T-helper 2 cell treated with Interferon-gamma antibody and Interleukin-4, amounts not matched to agents 5 μg/mL and 100 μg/mL, for 36 hours (primary cell): ENCODE results near the gene DNAH1.

Experiments
- DNase-seq: peaks from one replicate; pipeline ENCODE4 v3.0.0; 2021; ENCODE audit warnings: low spot score
- H3K27ac Mint-ChIP-seq: one replicate; pipeline ENCODE4 v1.8.0; 2021; ENCODE audit warnings: mild to moderate bottlenecking, mixed read lengths
- H3K27me3 Mint-ChIP-seq: one replicate; pipeline ENCODE4 v1.8.0; 2021; ENCODE audit warnings: low read depth, mixed read lengths
- H3K36me3 Mint-ChIP-seq: one replicate; pipeline ENCODE4 v1.8.0; 2021; ENCODE audit warnings: low read depth, mixed read lengths
- H3K4me1 Mint-ChIP-seq: one replicate; pipeline ENCODE4 v1.8.0; 2021; ENCODE audit warnings: low read depth, mixed read lengths
- H3K4me3 Mint-ChIP-seq: one replicate; pipeline ENCODE4 v1.8.0; 2022; ENCODE audit warnings: mild to moderate bottlenecking, moderate library complexity, mixed read lengths
- H3K9me3 Mint-ChIP-seq: one replicate; pipeline ENCODE4 v1.8.0; 2021; ENCODE audit warnings: mixed read lengths

Gene DNAH1

DNA sequence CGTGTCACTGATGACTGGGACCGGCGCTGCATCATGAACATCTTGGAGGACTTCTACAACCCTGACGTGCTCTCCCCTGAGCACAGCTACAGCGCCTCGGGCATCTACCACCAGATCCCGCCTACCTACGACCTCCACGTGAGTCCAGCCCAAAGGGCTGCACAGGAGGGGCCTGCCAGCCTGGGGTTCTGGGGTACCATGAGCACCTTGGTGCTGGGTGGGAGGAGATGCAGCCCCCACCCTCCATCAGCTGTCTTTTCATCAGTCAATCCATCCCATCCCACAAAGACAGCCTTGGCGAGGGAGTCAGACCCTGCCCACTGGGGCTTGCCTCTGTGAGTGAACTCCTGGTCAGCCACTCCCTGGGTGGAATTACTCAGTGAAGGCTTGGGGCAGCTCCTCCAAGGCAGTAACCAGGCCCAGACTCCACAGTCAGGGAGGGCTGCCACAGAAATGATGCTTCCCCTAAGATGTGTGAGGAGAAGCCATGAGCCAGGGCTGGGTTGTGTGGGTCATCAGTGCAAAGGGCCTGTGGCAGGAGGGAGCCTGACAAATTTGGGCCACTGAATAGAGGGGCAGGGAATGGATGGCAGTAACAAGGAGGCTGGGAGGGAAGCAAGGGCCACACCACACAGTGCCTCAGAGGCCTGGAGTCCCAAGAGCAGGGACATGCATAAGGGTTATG is 80.9 kb downstream of the DNAH1 start:
- no peaks in the 10 kb centered on the region for H3K4me1 Mint-ChIP-seq
- no peaks in the 10 kb centered on the region for H3K9me3 Mint-ChIP-seq
- H3K27me3 Mint-ChIP-seq, result no peaks in the 10 kb centered on the region
- H3K27ac Mint-ChIP-seq, result no peak overlapping the region
- H3K4me3 Mint-ChIP-seq, result no peak overlapping the region
- DNase-seq, result no peak
- H3K36me3 Mint-ChIP-seq, result peaks cover 14% of the 10 kb centered on the region

DNA sequence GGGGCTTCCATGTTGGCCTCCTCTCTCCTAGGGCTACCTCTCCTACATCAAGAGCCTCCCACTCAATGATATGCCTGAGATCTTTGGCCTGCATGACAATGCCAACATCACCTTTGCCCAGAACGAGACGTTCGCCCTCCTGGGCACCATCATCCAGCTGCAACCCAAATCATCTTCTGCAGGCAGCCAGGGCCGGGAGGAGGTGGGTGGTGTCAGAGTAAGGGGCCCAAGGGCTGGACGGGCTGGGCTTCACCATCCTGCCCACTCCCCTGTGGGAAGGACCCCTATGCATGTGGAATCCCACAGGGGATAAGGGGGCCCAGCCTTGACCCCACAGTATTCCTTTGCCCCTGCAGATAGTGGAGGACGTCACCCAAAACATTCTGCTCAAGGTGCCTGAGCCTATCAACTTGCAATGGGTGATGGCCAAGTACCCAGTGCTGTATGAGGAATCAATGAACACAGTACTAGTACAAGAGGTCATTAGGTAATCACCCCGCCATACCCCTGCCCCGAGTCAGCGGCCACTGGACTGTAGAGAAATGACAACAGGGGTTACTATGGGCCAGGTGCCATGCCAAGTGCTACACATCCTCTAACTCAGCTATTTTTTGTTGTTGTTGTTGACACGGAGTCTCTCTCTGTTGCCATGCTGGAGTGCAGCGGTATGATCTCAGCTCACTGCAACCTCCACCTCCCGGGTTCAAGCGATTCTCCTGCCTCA is 81.7 kb downstream of the DNAH1 start:
- H3K9me3 Mint-ChIP-seq, result no peaks in the 10 kb centered on the region
- peaks cover 17% of the 10 kb centered on the region for H3K36me3 Mint-ChIP-seq
- H3K27me3 Mint-ChIP-seq, result no peaks in the 10 kb centered on the region
- H3K4me1 Mint-ChIP-seq, result no peaks in the 10 kb centered on the region
- H3K4me3 Mint-ChIP-seq, result no peak overlapping the region
- no peak for DNase-seq
- no peak overlapping the region for H3K27ac Mint-ChIP-seq

DNA sequence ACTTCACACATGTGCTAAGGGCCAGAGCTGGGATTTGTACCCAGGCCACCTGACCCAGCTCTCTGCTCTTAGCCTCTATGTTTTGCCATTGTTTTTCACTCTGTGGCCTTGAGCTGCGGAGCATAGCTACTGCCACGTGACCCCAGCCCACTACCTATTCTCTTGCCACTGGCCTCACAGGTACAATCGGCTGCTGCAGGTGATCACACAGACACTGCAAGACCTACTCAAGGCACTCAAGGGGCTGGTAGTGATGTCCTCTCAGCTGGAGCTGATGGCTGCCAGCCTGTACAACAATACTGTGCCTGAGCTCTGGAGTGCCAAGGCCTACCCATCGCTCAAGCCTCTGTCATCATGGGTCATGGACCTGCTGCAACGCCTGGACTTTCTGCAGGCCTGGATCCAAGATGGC is 82.6 kb downstream of the DNAH1 start:
- Mint-ChIP-seq H3K4me3 (no peak overlapping the region), H3K27ac (no peak overlapping the region), H3K36me3 (peaks cover 22% of the 10 kb centered on the region), H3K27me3 (no peaks in the 10 kb centered on the region), H3K4me1 (no peaks in the 10 kb centered on the region), H3K9me3 (no peaks in the 10 kb centered on the region)
- no peak for DNase-seq

DNA sequence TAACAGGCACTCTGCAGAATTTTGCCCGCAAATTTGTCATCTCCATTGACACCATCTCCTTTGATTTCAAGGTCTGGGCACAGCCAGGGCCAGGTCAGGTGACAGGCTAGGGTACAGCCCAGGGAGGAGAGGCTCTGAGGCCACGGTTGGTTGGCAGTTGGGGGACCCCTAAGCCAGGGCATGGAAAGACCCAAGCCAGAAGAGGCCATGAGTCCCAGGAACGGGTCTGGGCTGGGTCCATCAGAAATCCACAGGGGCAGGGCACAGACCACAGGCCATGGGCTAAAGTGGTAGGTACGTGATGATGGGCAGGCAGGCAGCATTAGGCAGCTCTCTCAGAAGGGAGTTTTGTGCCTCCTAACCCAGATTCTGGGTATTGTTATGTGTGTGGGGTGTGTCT is 83.0 kb downstream of the DNAH1 start:
- Mint-ChIP-seq H3K4me3 (no peak overlapping the region), H3K36me3 (peaks cover 27% of the 10 kb centered on the region), H3K27ac (no peak overlapping the region), H3K27me3 (no peaks in the 10 kb centered on the region), H3K9me3 (no peaks in the 10 kb centered on the region), H3K4me1 (no peaks in the 10 kb centered on the region)
- no peak for DNase-seq

DNA sequence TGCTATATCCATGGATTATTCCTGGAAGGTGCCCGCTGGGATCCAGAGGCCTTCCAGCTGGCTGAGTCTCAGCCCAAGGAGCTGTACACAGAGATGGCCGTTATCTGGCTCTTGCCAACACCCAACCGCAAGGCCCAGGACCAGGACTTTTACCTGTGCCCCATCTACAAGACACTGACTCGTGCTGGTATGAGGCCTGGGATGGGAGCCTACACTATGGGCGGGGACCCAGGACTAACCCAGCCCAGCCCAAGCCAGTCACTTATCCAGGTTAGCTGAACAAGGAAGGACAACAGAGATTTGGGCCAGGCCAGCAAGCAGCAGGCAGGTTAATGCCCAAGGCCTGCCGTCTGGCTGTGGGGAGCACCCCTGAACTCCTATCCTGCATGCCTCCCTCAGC is 83.5 kb downstream of the DNAH1 start:
- Mint-ChIP-seq H3K4me3 (no peak overlapping the region), H3K36me3 (peaks cover 28% of the 10 kb centered on the region), H3K27ac (no peak overlapping the region), H3K9me3 (no peaks in the 10 kb centered on the region), H3K27me3 (no peaks in the 10 kb centered on the region), H3K4me1 (no peaks in the 10 kb centered on the region)
- no peak for DNase-seq

DNA sequence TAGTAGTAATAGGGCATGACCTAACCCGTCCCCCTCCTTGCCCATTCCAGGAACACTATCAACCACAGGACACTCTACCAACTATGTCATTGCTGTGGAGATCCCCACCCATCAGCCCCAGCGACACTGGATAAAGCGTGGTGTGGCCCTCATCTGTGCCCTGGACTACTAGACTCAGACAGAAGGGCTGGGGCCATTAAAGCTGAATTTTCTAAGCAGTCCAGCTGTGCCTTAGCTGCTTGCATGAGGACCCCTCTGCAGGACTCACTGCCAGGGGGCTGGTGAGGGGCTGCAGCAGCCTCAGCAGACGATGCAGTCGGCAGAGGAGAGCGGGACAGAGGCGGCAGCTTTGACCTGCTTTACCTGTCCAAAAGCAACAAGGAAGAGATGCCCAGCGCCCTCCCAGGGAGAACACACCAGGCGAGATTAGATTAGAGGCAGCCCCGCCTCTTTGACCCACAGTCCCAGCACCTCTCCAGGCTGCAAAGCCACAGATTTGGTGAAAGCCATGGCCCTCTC is 84.2 kb downstream of the DNAH1 start:
- no peak overlapping the region for H3K4me3 Mint-ChIP-seq
- no peak overlapping the region for H3K27ac Mint-ChIP-seq

DNA sequence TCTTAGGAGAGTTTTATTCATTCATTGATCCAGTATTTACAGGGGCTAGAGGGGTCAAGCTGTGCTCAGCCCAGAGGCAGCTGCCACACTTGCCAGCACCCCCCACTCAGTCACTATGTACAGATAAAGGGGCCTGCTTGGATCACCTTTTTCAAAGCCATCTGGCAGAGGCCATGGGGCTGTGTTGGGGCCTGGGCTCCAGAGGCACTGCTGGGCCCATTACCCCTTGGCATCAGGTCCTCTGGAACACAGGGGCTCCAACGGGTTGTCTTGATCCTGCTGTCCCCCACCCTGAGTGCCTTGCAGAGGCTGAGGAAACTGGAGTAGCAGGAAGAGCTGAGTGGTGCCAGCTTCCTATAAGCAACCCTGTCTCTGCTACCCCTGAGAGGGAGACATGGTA is 84.9 kb downstream of the DNAH1 start:
- Mint-ChIP-seq H3K36me3 (peaks cover 36% of the 10 kb centered on the region), H3K27ac (no peak overlapping the region), H3K27me3 (no peaks in the 10 kb centered on the region)

More for the DNA sequence above, 84.2 kb downstream of the DNAH1 start:
- no peaks in the 10 kb centered on the region for H3K9me3 Mint-ChIP-seq
- H3K36me3 Mint-ChIP-seq, result peaks cover 33% of the 10 kb centered on the region
- H3K27me3 Mint-ChIP-seq, result no peaks in the 10 kb centered on the region
- H3K4me1 Mint-ChIP-seq, result no peaks in the 10 kb centered on the region
- no peak for DNase-seq

DNA sequence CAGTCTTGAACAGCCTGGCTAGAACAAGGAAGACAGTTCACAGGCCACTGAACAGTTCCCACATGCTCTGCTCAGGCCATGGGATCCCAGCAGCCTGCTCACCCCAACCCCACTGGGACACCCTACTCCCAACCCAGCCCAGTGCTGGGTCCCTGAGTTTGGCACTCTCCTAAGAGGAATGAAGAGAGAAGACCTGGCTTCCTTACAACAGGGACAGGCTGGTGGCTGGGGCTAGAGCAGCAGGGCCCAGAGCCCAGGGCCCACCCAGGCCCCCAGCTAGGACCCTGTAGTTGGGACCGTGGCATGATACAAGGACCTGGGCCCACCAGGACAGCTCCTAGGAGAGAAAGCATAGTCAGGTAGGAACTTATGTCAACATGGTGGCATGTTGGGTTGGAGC is 85.4 kb downstream of the DNAH1 start:
- Mint-ChIP-seq H3K9me3 (no peaks in the 10 kb centered on the region), H3K27ac (no peak overlapping the region), H3K4me3 (no peak overlapping the region), H3K36me3 (peaks cover 37% of the 10 kb centered on the region), H3K27me3 (no peaks in the 10 kb centered on the region), H3K4me1 (peaks cover under 1% of the 10 kb centered on the region)
- DNase-seq, result no peak

More for the DNA sequence above, 84.9 kb downstream of the DNAH1 start:
- H3K4me3 Mint-ChIP-seq, result no peak overlapping the region
- H3K9me3 Mint-ChIP-seq, result no peaks in the 10 kb centered on the region
- no peak for DNase-seq
- H3K4me1 Mint-ChIP-seq, result no peaks in the 10 kb centered on the region

DNA sequence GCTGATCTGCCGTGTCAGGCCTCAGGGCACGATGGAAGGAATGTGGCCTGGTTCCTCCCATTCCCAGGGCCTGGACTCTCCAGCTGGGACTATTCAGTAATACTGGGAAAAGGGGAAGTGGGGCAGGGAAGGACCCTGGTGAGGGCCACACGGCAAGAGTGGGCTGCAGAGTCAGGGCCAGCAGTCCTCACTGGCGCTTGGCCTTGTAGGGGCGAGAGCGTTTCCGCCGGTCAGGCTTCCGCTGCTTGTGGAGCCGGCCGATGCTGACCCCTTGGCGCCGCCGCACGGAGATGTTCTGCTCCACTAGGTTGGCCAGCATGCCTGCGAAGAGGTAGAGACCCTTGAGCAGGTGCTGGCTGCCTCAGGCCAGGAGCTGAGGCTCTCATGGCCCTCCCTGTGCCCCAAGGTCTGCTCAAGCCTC is 86.0 kb downstream of the DNAH1 start:
- Mint-ChIP-seq H3K4me1 (peaks cover 4% of the 10 kb centered on the region), H3K27ac (no peak overlapping the region), H3K9me3 (no peaks in the 10 kb centered on the region), H3K27me3 (no peaks in the 10 kb centered on the region), H3K36me3 (peaks cover 40% of the 10 kb centered on the region), H3K4me3 (no peak overlapping the region)
- no peak for DNase-seq

DNA sequence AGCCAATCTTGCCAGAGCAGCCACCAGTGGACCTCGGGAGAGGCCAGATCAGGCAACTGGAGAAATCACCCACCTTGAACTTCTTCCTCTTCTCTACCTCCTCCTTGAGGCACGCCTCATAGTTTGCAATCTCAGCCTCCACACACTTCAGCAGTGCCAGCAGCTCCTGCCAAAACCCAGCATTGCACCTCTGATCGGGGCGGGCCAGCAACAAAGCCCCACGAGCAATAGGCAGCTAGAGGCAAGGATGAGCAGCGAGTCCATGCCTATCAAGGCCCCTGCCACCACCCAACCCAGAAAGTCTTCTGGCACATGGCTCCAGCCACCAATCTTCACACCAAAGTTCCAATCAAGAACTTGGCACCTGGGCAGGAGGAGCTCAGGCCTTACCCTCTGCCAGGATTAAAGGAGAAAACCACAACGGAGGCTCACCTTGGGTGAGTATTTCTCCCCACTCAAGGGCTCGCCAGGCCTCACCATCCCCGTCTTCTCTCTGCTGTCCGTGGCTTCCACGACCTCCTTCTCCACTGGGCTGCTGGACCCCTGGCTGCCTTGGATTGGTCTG is 86.7 kb downstream of the DNAH1 start:
- Mint-ChIP-seq H3K4me1 (peaks cover 4% of the 10 kb centered on the region), H3K36me3 (peaks cover 47% of the 10 kb centered on the region), H3K4me3 (no peak overlapping the region), H3K27ac (no peak overlapping the region), H3K9me3 (no peaks in the 10 kb centered on the region), H3K27me3 (no peaks in the 10 kb centered on the region)
- no peak for DNase-seq

DNA sequence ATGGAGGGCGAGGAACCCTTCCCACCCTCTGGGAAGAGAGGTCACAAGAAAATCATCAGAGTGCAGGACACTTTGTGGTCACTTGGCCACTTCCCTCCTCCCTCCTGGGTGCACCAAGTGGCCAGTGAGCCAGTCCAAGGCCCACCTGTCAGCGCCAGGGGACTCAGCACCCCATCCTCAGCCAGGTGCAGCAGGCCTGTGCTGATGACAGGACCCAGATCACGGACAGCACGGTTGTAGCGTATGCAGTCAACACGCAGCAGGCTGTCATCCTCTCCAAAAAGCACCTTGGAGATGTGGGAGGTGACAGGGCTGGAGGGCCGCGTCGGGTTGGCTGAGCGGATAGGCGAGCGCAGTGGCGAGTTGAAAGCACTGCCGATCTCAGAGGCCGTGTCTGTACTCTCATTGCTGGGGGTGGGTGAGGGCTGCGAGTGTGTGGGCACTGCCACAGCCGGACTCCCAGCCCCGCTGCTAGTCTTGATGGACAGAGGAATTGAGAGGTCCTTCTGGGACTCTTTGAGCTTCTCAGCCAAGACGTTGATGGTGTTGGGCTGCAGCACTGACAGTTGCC is 87.2 kb downstream of the DNAH1 start:
- Mint-ChIP-seq H3K4me1 (peaks cover 5% of the 10 kb centered on the region), H3K27ac (no peak overlapping the region), H3K4me3 (no peak overlapping the region), H3K9me3 (no peaks in the 10 kb centered on the region), H3K36me3 (peaks cover 52% of the 10 kb centered on the region), H3K27me3 (no peaks in the 10 kb centered on the region)
- no peak for DNase-seq

DNA sequence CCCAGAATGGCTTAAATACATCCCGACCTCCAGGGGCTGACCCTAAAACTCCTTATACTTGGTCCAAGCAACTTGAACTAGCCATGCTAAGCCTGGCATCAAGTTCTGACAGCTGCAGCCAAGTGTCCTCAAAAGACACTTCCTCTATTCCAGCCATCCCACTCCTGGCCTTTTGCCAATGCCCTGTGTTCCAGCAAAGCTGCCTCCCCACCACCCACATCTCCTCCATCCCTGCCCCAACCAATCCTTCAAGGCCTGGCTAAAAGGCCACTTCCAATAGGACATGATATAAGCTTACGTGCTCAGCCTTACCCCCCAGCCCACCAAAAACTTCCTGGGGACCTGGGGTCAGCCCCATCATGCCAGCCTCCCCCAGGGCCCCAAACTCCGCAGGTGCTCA is 87.8 kb downstream of the DNAH1 start:
- peaks cover 55% of the 10 kb centered on the region for H3K36me3 Mint-ChIP-seq
- H3K27me3 Mint-ChIP-seq, result no peaks in the 10 kb centered on the region
- peaks cover 10% of the 10 kb centered on the region for H3K4me1 Mint-ChIP-seq
- no peak overlapping the region for H3K4me3 Mint-ChIP-seq
- DNase-seq, result no peak
- no peak overlapping the region for H3K27ac Mint-ChIP-seq
- H3K9me3 Mint-ChIP-seq, result no peaks in the 10 kb centered on the region

DNA sequence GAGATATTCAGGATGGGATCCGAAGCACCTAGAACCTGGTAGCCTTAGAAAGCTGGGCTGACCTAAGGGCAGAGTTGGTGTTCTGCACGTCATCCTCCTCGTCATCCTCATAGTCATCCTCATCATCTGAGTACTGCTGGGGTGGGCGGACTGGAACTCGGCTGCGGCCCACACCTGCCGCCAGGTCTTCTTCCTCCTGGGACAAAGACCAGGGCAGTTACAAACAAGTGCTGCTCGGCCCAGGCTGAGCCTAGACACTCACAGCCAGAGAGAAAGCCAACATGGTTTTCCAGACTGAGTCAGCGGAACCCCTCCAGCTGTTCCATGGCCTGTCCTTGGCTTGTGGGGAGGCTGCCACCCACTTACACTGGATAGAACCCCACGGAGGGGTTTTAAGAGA is 88.3 kb downstream of the DNAH1 start:
- Mint-ChIP-seq H3K4me3 (no peak overlapping the region), H3K27ac (no peak overlapping the region), H3K27me3 (no peaks in the 10 kb centered on the region), H3K9me3 (no peaks in the 10 kb centered on the region), H3K4me1 (peaks cover 10% of the 10 kb centered on the region), H3K36me3 (peaks cover 55% of the 10 kb centered on the region)
- DNase-seq, result no peak

DNA sequence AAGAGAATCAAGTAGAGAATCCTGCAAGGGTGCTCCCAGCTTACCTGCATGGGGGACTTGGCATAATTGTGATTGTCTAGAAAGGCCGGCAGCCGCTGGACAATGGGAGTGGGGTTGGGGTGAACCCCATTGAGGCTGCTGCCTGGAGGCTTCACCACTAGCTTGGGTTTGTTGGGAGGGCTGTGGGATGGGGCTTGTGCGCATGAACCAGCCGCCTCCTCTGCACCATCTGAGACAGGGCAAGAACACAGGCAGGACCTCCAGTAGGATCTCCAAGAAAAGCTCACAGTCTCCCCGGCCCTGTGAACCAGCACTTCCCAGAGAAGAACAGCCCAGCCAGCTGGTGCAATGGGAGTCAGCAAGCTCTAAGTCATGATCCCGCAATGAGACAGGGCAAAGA is 88.9 kb downstream of the DNAH1 start:
- peaks cover 55% of the 10 kb centered on the region for H3K36me3 Mint-ChIP-seq
- no peaks in the 10 kb centered on the region for H3K27me3 Mint-ChIP-seq
- peak overlapping the region; percentile 53 for H3K27ac Mint-ChIP-seq
- no peak for DNase-seq
- no peak overlapping the region for H3K4me3 Mint-ChIP-seq
- peaks cover 10% of the 10 kb centered on the region for H3K4me1 Mint-ChIP-seq
- H3K9me3 Mint-ChIP-seq, result no peaks in the 10 kb centered on the region
